HG02943 (cell line): ENCODE results near the gene DSCAML1.

Experiments used
- ATAC-seq: cut with Tn5 transposase; IDR thresholded peaks from one replicate; pipeline ENCODE4 v1.9.1; 2021; ENCODE audit warnings: mild to moderate bottlenecking, low read depth, moderate library complexity; ENCODE audit not compliant: unreplicated experiment

The DSCAML1 gene

GRCh38 chr11:117644403-117645155 is 152.4 kb downstream of the DSCAML1 start:
- no peak for ATAC-seq

GRCh38 chr11:117643606-117644300 is 153.3 kb downstream of the DSCAML1 start:
- ATAC-seq = no peak

GRCh38 chr11:117642835-117643234 is 154.2 kb downstream of the DSCAML1 start:
- no peak for ATAC-seq

DNA sequence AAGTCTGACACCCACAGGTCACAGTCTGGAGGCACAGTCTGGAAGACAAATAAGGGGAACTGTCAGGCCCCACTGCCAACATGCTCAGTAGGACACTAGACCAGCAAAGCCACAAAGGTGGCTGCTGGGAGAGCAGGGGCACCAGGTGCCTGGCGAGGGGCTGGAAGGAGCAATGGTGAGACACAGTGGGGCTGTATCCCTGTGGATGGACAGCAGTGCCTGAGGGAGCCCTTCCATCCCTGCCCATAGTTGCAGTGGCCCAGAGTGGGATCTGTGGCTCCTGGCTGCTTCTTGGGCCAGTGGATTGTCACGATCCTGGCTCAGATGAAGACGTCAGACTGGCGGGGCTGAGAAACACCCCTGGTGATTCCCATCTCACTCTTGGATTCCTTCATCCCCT is 154.6 kb downstream of the DSCAML1 start:
- no peak for ATAC-seq

GRCh38 chr11:117641008-117641915 is 155.8 kb downstream of the DSCAML1 start:
- no peak for ATAC-seq

GRCh38 chr11:117640041-117640440 is 157.0 kb downstream of the DSCAML1 start:
- no peak for ATAC-seq

GRCh38 chr11:117639601-117640000 is 157.4 kb downstream of the DSCAML1 start:
- no peak for ATAC-seq

DNA sequence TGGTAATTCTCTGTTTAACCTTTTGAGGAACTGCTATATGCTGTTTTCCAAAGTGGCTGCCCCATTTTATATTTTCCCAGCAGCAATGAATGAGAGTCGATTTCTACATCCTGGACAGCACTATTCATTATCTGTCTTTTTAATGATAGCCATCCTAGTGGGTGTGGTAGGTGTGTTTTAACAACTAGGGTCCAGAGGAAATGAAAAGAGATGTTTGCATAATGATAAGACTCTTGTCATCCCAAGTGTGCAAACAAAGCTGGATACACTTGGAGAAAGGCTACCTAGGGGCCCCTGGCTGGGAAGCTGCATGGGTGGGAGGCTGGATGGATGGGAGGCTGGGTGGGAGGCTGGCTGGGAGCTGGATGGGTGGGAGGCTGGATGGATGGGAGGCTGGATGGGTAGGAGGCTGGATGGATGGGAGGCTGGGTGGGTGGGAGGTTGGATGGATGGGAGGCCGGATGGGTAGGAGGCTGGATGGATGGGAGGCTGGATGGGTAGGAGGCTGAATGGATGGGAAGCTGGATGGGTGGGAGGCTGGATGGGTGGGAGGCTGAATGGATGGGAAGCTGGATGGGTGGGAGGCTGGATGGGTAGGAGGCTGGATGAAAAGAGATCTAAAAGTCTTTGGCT is 158.0 kb downstream of the DSCAML1 start:
- ATAC-seq = no peak

- no peak for ATAC-seq
Observed at GRCh38 chr11:117634756-117635603, 162.0 kb downstream of the DSCAML1 start.

DNA sequence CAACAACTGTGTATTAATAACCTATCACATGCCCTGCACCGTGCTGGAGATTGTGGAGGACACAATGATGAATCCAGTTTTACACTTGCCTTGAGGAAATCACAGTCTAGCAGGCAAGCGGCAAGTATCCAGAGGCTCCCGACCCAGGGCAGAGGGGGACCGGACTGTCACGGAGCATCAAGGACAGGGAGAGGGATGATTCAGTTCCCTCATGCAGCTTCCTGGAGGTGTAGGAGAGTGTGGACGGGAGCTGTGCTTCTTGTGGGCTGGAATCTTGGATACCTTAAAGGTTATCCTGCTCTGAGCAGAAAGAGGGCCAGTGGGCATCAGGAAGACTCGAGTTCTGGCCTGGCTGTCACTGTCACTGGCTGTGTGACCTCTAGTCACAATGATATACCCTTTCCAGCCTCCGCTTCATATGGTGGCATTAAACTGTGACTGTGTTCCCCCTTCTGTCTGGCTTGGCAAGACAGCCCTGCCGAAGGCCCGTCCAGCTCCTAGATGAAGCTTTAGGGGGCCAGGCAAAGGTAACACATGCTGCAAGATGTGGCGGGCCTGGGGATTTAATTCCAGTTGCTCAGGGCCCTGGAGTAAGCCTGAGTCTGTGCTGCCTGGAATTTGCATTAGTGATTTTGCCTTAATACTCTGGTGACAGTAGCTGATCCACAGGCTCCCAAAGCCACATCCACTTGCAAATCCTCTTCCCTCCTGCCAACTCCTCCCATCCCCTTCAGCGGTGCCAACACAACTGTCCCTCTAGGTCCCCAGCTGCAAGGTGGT is 162.8 kb downstream of the DSCAML1 start:
- ATAC-seq = no peak

- ATAC-seq = no peak
Observed at GRCh38 chr11:117633186-117633754, 163.7 kb downstream of the DSCAML1 start.

- ATAC-seq = no peak
Observed at GRCh38 chr11:117632306-117632705, 164.7 kb downstream of the DSCAML1 start.

DNA sequence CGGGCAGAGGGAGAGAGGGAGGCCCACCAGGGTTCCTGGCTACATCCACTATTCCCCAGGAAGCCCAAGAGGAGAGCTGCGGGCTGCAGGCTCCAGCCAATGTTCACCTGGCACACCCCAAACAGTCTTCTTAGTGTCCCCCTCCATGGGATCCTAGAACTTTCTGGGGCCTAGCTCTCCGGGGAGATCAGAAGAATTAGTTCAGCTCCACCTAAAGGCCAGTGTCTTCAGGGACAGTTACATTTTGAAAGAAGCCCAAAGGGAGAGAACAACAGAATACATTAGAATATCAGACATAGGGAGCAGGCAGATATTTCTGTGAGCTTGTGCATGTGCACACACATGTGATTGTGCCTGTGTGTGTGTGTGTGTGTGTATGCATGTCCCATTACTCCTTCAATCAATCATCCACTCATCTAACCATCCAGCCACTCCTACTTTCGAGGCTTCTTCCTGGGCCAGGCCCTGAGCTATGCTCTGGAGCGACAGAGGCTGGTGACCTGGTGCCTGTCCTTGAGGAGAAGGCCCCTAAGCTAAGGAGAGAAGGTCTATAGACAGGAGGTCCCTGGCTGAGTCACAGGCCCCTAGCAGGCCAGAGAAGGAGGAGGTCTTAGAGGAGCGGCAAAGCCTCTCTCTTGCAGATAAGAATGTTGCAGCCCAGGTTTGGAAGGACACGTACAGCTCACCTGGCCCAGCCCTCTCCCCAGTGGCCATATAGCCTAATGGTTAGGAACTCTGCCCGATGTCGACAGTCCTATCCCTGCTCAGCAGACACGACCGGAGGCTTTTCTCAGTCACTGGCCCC is 165.5 kb downstream of the DSCAML1 start:
- no peak for ATAC-seq

- ATAC-seq = no peak
Observed at GRCh38 chr11:117629891-117630538, 167.0 kb downstream of the DSCAML1 start.

- ATAC-seq = no peak
Observed at GRCh38 chr11:117629146-117629545, 167.9 kb downstream of the DSCAML1 start.

GRCh38 chr11:117627259-117627658 is 169.8 kb downstream of the DSCAML1 start:
- no peak for ATAC-seq

DNA sequence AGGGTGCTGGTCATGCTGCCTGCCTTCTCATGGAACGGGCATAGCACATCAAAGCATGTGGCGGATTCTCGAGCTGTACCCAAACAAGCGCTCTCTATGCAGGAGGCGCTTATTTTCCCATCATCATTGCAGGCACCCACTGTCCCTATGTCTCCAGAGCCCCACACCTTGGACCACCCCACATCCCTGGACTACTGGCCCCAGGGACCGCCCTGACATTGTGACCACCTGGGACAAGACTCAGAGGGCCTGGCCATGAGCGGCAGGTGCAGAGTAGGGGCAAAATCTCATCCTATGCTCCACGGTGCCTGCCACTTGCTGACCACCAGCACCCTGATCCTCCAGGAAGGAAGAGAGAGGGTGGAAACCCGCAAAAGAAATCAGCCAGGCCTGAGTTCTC is 170.4 kb downstream of the DSCAML1 start:
- no peak for ATAC-seq
